GM23338 (cell line): ENCODE measurements around the gene CD300A. TPM values are rescaled to one million over a fixed set of nuclear protein-coding genes. Genes with fewer than 3 reads are reported as not detected.
A peak's percentile ranks its signal among the peaks of the same experiment; 100 is the strongest.
"Not testable (repeated sequence)": the region's sequence is repeated elsewhere in the genome, so short reads cannot be mapped to it uniquely, and the experiment has no call there.

Source experiments
- ATAC-seq: fragments of 200-7000 bp; cut with Tn5 transposase; 3 replicates; pipeline ENCODE4 v1.9.1; 2020
- DNase-seq: peaks from one replicate; pipeline ENCODE4 v3.0.0-alpha.2; 2015; ENCODE audit warnings: low spot score
- H2AFZ ChIP-seq: fragments of 200-600 bp; sonication (generic); 2 replicates; pipeline ENCODE4 v1.8.0; 2016; ENCODE audit warnings: antibody characterized with exemption, mild to moderate bottlenecking, moderate library complexity
- H3F3A ChIP-seq: fragments of 200-600 bp; sonication (generic); replicated peaks from 2 replicates; pipeline ENCODE4 v1.8.0; 2017; ENCODE audit warnings: antibody characterized with exemption, mixed run types, low read depth
- H3K27ac ChIP-seq: fragments of 200-600 bp; sonication (generic); 2 replicates; pipeline ENCODE4 v1.6.1; 2016; ENCODE audit warnings: low read depth
- H3K27me3 ChIP-seq: fragments of 200-600 bp; sonication (generic); 2 replicates; pipeline ENCODE4 v1.8.0; 2016; ENCODE audit warnings: mild to moderate bottlenecking, mixed run types, moderate library complexity; ENCODE audit not compliant: insufficient read depth
- H3K36me3 ChIP-seq: fragments of 200-600 bp; sonication (generic); 2 replicates; pipeline ENCODE4 v1.8.0; 2016; ENCODE audit warnings: mild to moderate bottlenecking; ENCODE audit not compliant: insufficient read depth
- H3K4me1 ChIP-seq: fragments of 200-600 bp; sonication (generic); 2 replicates; pipeline ENCODE4 v1.8.0; 2016; ENCODE audit warnings: mild to moderate bottlenecking, moderate library complexity; ENCODE audit not compliant: insufficient read depth
- H3K4me2 ChIP-seq: fragments of 200-600 bp; sonication (generic); 2 replicates; pipeline ENCODE4 v1.7.1; 2017; ENCODE audit warnings: mixed run types
- H3K4me3 ChIP-seq: fragments of 200-600 bp; sonication (generic); 2 replicates; pipeline ENCODE4 v1.6.1; 2016; ENCODE audit warnings: mixed run types
- H3K79me2 ChIP-seq: fragments of 200-600 bp; sonication (generic); replicated peaks from 2 replicates; pipeline ENCODE4 v1.8.0; 2017; ENCODE audit warnings: mild to moderate bottlenecking; ENCODE audit not compliant: insufficient read depth
- H3K9me2 ChIP-seq: fragments of 200-600 bp; sonication (generic); 2 replicates; pipeline ENCODE4 v1.8.0; 2017; ENCODE audit not compliant: insufficient read depth
- H4K20me1 ChIP-seq: fragments of 200-600 bp; sonication (generic); replicated peaks from 2 replicates; pipeline ENCODE4 v1.8.0; 2017; ENCODE audit warnings: mild to moderate bottlenecking; ENCODE audit not compliant: insufficient read depth
- H3K27ac Mint-ChIP-seq: 2 replicates; pipeline ENCODE4 v1.8.0; 2020; ENCODE audit warnings: inconsistent platforms, mild to moderate bottlenecking, moderate library complexity, mixed read lengths
- H3K27me3 Mint-ChIP-seq: 3 replicates; pipeline ENCODE4 v1.8.0; 2022; ENCODE audit warnings: low read depth, mild to moderate bottlenecking, moderate library complexity, mixed read lengths, inconsistent platforms; ENCODE audit not compliant: insufficient read depth, poor library complexity
- H3K36me3 Mint-ChIP-seq: 3 replicates; pipeline ENCODE4 v1.8.0; 2021; ENCODE audit warnings: low read depth, mild to moderate bottlenecking, inconsistent platforms, moderate library complexity, mixed read lengths
- H3K4me1 Mint-ChIP-seq: 3 replicates; pipeline ENCODE4 v1.8.0; 2020; ENCODE audit warnings: mild to moderate bottlenecking, inconsistent platforms, mixed read lengths
- H3K4me3 Mint-ChIP-seq: 3 replicates; pipeline ENCODE4 v1.8.0; 2021; ENCODE audit warnings: moderate library complexity, mild to moderate bottlenecking, inconsistent platforms, mixed read lengths
- H3K9me3 Mint-ChIP-seq: 3 replicates; pipeline ENCODE4 v1.8.0; 2020; ENCODE audit warnings: moderate library complexity, mild to moderate bottlenecking, inconsistent platforms, mixed read lengths
- ETS1 ChIP-seq: IDR thresholded peaks from 2 replicates; pipeline ENCODE4 v1.6.1; 2016; ENCODE audit warnings: antibody characterized with exemption
- EZH2 ChIP-seq: fragments of 200-600 bp; sonication (generic); IDR thresholded peaks from one replicate; pipeline ENCODE4 v1.8.0; 2017; ENCODE audit warnings: antibody characterized with exemption, mild to moderate bottlenecking, low read depth; ENCODE audit not compliant: unreplicated experiment
- JUNB ChIP-seq: IDR thresholded peaks from one replicate; pipeline ENCODE4 v1.6.1; 2016; ENCODE audit warnings: antibody characterized with exemption; ENCODE audit not compliant: unreplicated experiment
- REST ChIP-seq: IDR thresholded peaks from one replicate; pipeline ENCODE4 v1.6.1; 2018; ENCODE audit warnings: antibody characterized with exemption; ENCODE audit not compliant: unreplicated experiment
- STAT1 ChIP-seq: IDR thresholded peaks from one replicate; pipeline ENCODE4 v1.6.1; 2016; ENCODE audit warnings: antibody characterized with exemption; ENCODE audit not compliant: unreplicated experiment
- ZNF114 ChIP-seq: fragments of 250-450 bp; sonication (Bioruptor Pico); IDR thresholded peaks from 2 replicates; pipeline ENCODE4 v1.5.0; 2020; ENCODE audit warnings: mild to moderate bottlenecking, moderate library complexity
- ZNF331 ChIP-seq: fragments of 250-450 bp; sonication (Bioruptor Pico); IDR thresholded peaks from 2 replicates; pipeline ENCODE4 v1.5.0; 2020; ENCODE audit warnings: low read depth, mild to moderate bottlenecking, moderate library complexity
- polyA plus RNA-seq: library from polyadenylated mRNA; unstranded; fragments of >200 nt; fragmentation: Nextera tagmentation; extraction: Ambion mirVana; gene quantifications from 2 replicates; pipeline ENCODE4 v1.2.1, GENCODE V29; 2016
- total RNA-seq: library from RNA; depleted of rRNA; stranded (reverse); fragments of >200 nt; shearing (Covaris generic); gene quantifications from 2 replicates; pipeline ENCODE4 v1.2.3, GENCODE V29; 2014
- TF ChIP-seq, protein P1 (sequence below): fragments of 250-450 bp; sonication (Bioruptor Pico); IDR thresholded peaks from 2 replicates; pipeline ENCODE4 v1.5.0; 2020; ENCODE audit warnings: mild to moderate bottlenecking, moderate library complexity

The CD300A gene
- total and polyA plus RNA-seq, 2 experiments from 2014 or later, result 0.37 to 0.45 TPM

DNA sequence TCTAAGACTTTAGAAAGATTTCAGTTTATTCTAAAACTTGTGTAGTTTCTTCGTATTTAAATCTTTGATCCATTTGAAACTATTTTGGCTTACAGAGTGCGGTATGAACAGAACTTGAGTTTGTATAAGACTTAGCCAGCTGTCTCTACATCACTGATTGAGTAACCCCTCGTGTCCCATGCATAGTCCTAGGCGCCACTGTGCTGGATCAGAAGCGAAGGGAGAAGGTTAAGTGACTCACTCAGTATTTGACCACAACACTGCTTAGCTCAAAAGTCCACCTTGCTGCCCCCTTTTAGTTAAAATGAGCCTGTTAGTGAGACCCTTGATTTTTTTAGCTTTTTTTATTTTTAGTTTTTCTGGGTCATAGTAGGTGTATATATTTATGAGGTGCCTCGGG lies 36.4 kb downstream of the CD300A start (continued):
- TF ChIP-seq REST, result no peak
- TF ChIP-seq ZNF114 (CRISPR knock-in tag), result no peak
- TF ChIP-seq ETS1, result no peak
- no peak for TF ChIP-seq ZNF331 (CRISPR knock-in tag)
- no peak for TF ChIP-seq EZH2
- no peak for TF ChIP-seq JUNB

- H2AFZ ChIP-seq, H3K27ac Mint-ChIP-seq, H3K4me1 ChIP-seq, H3K9me2 ChIP-seq, H3K27me3 Mint-ChIP-seq, H3K4me3 Mint-ChIP-seq, H3K9me3 Mint-ChIP-seq, H3K4me2 ChIP-seq, H3F3A ChIP-seq, H3K27me3 ChIP-seq, H3K36me3 Mint-ChIP-seq, H3K27ac ChIP-seq, H3K79me2 ChIP-seq, H4K20me1 ChIP-seq, DNase-seq, H3K36me3 ChIP-seq, ATAC-seq, H3K4me1 Mint-ChIP-seq: not testable (repeated sequence)
- H3K4me3 ChIP-seq, result 0 out of 2 replicates have a peak overlapping the region, but pooled peaks have one; percentile 26
Measured at GRCh38 chr17:74503949-74504348, 37.5 kb downstream of the CD300A start.

- Histone ChIP-seq H3K4me3 (no peak overlapping the region), H3K4me2 (no peak overlapping the region), H3K27me3 (0 out of 2 replicates have a peak, but pooled peaks cover 2% of the 10 kb centered on the region), H3F3A (no peaks in the 10 kb centered on the region), H3K4me1 (no peaks in the 10 kb centered on the region), H4K20me1 (no peaks in the 10 kb centered on the region), H3K36me3 (no peaks in the 10 kb centered on the region), H3K79me2 (no peaks in the 10 kb centered on the region), H3K27ac (no peak overlapping the region), H2AFZ (no peak overlapping the region), H3K9me2 (peaks cover 4% of the 10 kb centered on the region; the same call in 1 of the 2 replicates)
- H3K9me3 Mint-ChIP-seq, result peaks cover 3% of the 10 kb centered on the region; the same call in 1 of the 3 replicates
- H3K27ac Mint-ChIP-seq, result no peak overlapping the region
- DNase-seq (no peak), ATAC-seq (no peak)
- no peaks in the 10 kb centered on the region for H3K4me1 Mint-ChIP-seq
- no peak overlapping the region for H3K4me3 Mint-ChIP-seq
- H3K36me3 Mint-ChIP-seq, result no peaks in the 10 kb centered on the region
- no peaks in the 10 kb centered on the region for H3K27me3 Mint-ChIP-seq
- TF ChIP-seq, protein P1, sequence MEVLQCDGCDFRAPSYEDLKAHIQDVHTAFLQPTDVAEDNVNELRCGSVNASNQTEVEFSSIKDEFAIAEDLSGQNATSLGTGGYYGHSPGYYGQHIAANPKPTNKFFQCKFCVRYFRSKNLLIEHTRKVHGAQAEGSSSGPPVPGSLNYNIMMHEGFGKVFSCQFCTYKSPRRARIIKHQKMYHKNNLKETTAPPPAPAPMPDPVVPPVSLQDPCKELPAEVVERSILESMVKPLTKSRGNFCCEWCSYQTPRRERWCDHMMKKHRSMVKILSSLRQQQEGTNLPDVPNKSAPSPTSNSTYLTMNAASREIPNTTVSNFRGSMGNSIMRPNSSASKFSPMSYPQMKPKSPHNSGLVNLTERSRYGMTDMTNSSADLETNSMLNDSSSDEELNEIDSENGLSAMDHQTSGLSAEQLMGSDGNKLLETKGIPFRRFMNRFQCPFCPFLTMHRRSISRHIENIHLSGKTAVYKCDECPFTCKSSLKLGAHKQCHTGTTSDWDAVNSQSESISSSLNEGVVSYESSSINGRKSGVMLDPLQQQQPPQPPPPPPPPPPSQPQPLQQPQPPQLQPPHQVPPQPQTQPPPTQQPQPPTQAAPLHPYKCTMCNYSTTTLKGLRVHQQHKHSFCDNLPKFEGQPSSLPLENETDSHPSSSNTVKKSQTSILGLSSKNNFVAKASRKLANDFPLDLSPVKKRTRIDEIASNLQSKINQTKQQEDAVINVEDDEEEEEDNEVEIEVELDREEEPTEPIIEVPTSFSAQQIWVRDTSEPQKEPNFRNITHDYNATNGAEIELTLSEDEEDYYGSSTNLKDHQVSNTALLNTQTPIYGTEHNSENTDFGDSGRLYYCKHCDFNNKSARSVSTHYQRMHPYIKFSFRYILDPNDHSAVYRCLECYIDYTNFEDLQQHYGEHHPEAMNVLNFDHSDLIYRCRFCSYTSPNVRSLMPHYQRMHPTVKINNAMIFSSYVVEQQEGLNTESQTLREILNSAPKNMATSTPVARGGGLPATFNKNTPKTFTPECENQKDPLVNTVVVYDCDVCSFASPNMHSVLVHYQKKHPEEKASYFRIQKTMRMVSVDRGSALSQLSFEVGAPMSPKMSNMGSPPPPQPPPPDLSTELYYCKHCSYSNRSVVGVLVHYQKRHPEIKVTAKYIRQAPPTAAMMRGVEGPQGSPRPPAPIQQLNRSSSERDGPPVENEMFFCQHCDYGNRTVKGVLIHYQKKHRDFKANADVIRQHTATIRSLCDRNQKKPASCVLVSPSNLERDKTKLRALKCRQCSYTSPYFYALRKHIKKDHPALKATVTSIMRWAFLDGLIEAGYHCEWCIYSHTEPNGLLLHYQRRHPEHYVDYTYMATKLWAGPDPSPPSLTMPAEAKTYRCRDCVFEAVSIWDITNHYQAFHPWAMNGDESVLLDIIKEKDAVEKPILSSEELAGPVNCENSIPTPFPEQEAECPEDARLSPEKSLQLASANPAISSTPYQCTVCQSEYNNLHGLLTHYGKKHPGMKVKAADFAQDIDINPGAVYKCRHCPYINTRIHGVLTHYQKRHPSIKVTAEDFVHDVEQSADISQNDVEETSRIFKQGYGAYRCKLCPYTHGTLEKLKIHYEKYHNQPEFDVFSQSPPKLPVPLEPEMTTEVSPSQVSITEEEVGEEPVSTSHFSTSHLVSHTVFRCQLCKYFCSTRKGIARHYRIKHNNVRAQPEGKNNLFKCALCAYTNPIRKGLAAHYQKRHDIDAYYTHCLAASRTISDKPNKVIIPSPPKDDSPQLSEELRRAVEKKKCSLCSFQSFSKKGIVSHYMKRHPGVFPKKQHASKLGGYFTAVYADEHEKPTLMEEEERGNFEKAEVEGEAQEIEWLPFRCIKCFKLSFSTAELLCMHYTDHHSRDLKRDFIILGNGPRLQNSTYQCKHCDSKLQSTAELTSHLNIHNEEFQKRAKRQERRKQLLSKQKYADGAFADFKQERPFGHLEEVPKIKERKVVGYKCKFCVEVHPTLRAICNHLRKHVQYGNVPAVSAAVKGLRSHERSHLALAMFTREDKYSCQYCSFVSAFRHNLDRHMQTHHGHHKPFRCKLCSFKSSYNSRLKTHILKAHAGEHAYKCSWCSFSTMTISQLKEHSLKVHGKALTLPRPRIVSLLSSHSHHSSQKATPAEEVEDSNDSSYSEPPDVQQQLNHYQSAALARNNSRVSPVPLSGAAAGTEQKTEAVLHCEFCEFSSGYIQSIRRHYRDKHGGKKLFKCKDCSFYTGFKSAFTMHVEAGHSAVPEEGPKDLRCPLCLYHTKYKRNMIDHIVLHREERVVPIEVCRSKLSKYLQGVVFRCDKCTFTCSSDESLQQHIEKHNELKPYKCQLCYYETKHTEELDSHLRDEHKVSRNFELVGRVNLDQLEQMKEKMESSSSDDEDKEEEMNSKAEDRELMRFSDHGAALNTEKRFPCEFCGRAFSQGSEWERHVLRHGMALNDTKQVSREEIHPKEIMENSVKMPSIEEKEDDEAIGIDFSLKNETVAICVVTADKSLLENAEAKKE, result no peak
- TF ChIP-seq STAT1, result no peak
Measured at GRCh38 chr17:74508156-74508555, 41.7 kb downstream of the CD300A start.
